Activated CD4-positive, alpha-beta T cell treated with anti-CD3 and anti-CD28 coated beads for 48 hours (primary cell): Measurements from ENCODE around the gene RAD51B.

Source experiments
- DNase-seq: peaks from one replicate; pipeline ENCODE4 v3.0.0-alpha.2; 2020

The RAD51B gene

DNA sequence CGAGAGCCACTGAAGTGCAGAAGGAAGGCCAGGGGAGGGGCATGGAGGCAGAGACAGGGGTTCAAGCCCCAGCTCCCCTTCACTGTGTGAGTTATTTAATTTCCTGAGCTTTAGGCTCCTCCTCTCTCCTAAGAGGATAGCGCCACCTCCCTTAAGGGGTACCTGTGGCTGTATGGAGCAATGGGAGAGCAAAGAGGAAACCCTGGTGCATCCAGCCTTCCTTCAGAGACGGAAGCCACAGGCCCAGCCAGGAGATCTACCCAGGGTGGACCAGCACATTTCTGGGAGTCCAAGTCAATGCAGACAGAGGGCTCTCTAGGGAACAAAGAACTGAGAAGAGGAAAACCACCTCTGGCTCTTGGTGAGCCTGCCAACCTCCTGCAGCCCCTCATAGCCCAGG, 883.0 kb downstream of the RAD51B start:
- no peak for DNase-seq

DNA sequence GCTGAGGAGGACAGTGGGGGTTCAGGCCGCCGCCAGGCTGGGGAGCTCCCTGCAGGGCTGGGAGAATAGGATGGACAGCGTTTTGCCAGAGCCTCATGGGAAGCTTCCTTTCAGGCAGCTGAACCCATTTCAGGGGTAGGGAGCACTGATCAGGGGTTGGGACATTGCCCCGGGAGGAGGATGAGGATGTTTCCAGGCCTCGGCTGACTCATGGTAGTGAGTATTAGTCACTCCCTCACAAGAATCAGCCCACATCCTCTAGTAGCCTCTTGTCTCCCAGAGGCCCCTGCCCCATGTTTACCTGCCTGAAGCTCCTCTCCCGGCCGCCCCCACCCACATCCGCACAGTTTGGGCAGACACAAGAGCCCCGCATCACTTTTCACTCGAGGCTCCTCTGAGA, 883.5 kb downstream of the RAD51B start:
- peak; percentile 54 for DNase-seq

DNA sequence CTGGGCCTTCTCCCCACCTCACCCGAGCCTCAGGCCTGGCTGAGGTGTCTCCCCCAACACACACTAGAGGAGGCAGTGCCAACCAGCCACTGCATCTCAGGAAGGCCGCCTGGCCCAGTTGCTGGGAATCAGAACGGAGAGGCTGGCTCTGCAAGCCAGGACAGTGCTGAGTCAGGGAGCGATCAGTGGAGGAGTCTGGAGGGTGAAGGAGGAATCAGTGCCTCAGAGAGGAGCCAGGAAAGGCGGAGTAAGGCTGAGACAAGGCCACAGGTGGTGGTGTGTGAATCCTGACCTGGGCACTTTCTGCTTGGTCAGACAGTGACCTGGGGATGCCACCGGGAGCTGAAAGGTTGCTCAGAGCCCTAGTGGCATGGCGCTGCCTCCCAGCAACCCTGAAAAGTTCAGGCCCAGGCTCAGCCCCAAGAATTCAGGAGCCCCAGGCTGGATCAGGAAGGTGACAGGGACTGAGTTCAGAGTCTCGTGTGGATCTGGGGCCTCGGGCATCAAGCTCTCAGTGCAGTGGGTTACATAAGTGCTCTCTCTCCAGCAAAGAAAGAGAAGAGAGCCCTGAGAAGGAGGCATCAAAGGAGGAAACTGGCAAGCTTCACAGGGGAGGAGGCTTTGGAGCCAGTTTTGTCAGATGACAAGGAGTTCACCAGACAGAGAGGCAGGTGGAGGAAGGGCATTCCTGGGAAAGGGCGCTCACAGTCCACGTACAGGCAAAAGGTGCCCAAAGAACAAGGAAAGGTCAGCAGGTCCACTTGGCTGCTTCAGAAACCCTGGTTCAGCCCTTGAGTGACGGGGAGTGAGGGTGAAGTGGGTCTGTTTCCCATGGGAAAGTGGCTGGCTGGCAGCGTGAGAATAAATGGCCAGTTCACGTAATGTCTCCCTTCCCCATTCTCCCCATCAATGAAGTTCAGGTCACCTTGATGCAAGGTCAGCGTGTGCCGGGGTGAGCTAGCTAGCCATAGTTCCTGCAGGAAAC, 885.4 kb downstream of the RAD51B start:
- no peak for DNase-seq

DNA sequence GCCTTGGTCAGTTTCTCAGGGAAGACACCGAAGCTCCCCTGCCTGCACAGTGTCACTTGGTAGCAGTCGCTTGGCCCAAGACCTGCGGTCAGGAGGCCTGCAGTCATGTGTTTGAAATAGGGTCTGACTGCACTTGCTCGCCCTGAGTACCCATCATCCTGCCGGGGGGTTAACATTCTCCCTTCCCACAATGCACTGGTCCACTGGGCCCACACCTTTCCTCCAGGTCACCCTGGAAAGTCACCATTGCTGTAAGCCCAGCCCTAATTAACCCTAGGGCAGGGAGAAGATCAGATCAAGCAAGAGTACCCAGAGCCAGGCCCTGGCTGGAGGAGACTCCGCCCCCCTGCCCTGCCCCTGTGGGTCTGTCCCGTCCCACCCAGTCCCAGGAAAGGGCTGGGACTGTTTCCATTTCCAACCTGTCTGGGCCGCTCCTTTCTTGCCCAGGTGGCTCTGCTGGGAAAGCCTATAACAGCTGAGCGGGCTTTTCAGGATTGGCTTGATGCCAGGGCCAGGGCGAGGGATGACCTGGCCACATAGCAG, 886.2 kb downstream of the RAD51B start:
- no peak for DNase-seq

DNA sequence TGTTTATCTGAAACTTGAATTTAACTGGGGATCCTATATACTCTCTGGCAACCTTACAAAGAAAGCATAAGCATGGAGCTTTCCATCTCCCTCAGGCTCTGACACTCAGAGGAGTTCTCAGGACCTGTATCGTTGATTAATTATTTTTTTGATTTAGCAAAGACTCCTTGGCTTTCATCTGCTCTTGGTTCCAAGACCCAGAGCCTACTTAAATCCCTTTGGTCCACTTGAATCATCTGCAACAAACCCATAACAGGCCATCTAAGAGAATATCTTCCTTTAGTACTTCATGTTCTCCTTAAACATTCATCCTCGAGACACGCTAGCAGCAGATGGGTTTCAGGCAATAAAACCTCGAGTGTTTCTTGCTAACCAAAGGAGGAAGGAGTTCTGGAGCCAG, 887.9 kb downstream of the RAD51B start:
- DNase-seq = no peak

DNA sequence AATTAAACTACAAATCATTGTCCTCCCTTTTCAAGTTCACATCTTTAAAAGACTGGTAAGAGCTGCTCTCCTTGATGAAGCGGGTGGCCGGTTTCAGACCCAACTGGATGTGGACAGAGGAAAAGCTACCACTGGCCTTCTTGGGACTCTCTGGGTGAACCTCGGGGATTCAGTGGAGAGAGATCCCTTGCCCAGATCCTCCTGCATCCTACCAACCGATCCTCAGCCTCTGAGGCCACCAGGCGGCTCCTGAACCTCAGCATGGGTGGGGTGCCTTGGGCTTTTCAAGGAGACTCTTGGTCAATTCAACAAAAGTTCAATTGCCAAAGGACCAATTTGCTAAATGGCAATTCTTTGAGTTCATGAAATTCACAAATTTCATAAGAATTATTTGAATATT, 888.8 kb downstream of the RAD51B start:
- DNase-seq = no peak

DNA sequence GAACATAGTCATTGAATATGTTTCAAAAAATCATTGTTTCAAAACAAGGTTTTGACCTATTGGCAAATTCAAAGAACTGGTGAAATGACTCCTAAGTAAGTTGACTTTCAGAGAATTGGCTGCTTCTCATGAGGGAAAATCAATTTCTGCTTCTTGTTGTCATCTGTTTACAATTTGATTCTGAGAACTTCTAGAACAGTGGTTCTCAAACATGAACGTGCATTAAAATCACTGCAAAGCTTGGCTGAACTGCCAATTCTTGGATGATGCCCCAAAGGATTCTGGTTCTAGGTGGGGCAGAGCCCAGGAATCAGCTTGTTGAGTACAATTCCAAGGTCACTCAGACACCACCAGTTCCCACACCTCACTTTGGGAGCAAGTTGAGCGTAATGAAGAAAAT, 889.4 kb downstream of the RAD51B start:
- DNase-seq = no peak

DNA sequence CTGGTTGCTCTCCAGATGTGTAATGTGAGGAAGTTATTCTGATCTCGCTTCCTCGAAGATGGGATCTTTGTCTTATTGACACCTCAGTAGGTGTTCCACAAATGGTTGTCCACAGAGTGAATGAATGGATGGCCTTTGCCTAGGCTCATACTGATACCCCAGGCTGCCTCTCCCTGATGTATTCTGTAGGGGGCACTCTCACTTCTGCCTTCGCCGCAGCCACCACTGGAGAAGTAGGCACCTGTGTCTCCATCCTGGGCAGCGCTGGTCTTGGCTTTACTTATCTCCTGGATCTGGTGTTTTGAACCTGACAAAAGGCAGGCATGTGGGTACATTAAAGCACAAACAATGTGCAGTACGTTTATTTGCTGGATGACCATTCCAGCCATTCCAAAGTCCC, 891.2 kb downstream of the RAD51B start:
- no peak for DNase-seq

DNA sequence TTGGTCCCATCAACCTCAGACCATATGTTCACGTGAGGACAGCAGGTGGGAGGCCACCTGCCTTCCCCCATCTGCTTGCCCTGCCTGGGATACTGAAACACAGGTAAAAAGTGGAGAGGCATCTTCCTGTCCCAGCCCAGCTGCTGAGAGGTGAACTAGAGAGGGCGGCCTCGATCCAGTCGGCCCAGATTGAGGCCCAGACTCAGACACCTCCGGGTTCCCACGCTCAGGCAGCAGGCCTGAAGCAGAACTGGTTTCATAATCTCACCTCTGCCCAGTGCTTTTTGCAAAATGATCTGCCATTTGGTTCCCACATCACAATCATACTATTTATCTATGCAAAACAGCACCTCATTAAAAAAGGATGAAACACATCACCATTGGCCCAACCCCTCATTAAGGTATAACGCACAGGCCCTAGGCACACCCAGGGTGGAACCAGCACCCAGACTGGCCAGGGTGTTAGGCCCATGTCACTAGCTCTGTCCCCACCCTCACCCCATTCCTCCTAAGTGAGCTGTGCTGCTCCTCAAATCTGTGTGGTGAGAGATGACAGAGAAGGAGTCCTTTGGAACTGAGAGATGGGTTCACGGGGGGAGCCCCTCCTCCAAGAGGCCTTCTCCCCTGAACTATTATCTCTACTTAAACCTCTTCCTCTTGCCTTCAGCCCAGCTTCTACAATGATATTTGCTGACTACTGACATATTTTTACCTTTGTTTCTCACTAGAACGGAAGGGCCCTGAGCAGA, 892.2 kb downstream of the RAD51B start:
- no peak for DNase-seq

DNA sequence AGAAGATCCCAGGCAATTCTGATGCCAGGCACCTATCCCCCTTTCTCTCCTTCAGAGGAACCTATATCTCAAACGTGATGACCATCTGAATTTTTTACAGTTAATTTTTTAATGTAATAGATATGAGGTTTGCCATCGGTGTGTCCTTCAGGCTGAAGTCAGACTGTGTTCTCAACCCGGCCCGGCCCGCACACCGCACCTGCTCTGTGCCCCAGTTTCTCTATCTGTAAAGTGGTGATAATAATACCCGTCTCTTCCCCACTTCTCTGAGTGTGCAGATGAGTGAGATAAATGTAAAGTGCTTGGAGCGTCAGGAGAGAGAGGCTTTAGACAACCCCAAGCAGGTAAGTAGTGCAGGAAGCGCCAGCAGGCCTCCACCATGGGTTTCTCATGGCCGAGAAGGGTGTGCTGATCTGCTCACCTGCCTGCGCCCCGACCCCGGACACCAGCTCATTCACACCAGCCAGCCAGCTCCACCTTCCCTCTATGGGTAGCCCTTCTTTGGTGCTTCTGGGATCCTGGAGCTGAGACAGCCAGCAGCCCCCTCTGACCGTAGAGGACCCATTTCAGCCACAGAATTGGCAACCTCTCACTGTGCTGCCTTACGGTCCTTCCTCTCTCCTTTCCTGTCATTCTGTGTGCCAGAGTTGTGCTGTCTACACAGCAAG, 893.3 kb downstream of the RAD51B start:
- DNase-seq = no peak

DNA sequence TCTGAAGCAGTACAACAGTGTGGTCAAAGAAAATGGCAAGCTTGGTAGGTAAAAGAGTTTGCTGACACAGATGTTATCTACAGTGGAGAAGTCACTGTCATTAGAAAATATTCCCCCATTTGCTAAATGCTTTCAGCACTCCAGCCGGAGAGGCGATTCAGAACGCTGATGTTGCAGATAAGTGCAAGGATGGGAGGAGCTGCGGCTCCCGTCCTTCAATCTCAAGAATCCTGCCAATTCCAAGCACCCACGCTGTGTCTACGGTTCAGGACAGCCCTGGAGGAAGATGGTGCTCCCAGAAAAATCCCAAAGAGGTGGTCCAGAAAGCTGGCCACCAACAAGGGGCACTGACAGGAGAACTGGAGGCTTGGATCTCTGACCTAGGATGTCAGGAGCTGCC, 894.2 kb downstream of the RAD51B start:
- DNase-seq = no peak

DNA sequence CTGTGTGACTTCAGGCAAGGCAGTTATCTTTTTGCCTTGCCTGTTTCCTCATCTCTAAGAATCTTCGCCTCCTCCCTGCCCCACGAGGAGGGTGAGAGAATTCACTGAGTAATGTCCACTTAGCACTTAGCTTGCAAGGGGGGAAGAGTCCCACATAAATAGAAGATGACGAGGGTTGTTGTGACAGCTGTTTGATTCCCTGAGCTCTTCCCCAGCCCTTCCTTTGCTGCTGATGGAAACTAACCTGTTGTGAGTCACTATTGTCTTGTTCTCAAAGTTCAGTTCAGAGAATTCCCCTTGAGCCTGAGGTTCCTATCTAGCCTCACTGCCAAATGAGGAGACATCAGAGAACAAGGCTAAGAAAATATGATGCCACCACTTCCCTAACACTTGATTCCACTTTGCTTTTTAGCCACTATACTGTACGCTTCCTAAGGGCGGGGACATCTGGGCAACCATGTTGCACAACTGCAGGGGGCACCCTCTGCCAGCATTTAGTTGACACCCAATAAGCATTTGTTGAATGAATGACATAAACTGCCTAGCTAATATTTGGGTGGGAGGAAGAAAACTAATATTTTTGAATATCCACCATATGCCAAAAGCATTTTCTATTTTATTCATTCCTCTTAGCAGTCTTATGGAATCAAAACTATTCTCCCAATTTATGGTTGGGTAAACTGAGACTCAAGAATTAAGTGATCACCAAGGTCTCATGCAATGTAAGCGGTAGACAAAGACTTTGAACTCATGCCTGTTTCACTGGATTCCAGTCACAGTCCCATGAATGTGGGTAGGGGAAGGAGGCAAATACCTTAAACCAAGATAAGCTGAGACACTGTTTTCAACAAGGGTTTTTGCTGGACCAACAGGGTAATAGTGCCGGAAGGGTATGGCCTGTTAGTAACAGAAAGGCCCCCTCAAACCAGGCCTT, 895.7 kb downstream of the RAD51B start:
- DNase-seq = peak; percentile 36

DNA sequence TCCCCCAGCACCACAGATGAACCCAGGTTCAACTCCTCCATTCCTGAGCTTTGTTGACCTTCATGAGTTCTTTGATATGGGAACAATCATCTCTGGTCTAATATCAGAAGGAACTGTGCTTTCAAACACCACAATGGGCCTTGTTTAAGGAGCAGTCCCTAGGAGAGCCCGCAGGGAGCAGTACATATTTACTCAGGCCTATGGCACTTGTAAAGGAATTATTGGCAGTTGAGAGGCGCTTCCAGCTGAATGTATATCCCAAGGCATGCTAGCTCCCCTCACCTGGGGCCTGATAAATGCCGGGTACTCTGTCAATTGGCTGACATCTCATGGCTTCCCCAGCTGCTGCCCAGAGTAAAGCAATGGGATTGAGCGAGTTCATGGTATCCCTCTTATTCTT, 897.1 kb downstream of the RAD51B start:
- DNase-seq = no peak

DNA sequence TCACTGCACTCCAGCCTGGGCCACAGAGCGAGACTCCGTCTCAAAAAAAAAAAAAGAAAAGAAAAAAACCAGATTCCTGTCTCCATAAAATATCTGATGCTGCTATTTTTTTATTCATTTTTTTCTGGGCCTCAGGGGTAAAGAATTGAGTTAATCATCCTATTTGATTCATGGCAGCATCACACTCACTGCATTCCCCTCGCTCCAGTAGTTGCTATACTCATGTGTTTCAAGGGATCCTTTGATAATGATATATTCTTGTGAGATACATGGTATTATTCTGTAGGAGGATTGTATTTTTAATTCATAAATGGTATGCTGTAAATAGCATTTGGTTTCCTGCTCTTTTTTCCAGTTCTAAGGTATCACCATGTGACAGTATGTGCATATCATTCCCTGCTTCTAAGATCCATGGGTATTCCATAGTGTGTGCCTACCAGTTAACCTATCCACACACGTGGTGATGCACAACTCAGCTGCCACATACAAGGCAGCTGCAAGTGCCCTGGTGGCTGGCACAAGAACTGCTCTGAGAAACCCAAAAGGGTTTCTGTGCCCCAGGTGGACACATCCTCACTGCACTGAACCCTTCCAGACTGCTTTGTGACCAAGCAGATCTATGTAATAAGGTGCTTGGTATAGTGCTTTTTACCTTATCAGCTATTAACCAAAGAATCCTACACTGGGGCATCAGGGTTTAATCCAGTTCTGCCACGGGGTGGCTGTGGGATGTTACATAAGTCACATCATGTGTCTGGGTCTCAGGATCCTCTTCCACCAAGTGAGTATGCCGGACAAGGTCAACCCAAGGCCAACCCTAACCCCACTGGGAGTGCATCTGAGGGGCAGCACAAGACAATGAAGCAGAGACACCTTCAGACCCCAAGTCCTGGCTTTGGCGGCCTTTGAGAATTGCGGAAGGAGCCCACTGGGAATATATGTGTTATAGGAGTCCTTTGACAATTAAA, 898.7 kb downstream of the RAD51B start:
- DNase-seq = peak; percentile 46

DNA sequence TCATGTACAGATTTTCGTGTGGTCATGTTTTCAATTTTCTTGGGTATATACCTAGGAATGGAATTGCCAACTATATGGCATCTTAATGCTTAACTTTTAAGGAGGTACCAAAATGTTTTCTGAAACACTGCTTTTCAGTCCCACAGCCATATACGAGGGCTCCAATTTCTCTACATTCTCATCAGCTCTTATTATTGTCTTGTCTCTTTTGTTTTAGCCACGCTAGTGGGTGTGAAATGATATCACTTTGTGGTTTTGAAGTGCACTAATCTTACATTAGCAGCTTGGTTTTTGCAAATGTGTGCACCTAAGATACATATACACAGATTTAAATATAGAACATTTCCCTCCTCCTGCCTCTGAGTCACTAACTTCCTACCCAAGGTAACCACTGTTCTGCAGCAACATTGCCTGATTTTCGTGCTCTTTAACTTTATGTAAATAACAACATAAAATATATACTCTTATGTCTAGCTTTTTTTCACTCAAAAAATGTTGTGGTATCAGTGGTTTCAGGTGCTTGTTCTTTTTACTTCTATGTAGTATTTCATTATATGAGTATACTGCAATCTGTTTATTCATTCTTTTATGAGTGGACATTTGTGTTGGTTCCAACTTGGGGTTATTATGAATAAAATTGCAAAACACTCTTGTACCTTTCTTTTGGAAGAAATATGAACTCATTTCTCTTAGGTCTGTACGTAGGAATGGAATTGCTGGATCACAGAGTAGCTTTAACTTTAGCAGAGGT, 900.2 kb downstream of the RAD51B start:
- DNase-seq = no peak

DNA sequence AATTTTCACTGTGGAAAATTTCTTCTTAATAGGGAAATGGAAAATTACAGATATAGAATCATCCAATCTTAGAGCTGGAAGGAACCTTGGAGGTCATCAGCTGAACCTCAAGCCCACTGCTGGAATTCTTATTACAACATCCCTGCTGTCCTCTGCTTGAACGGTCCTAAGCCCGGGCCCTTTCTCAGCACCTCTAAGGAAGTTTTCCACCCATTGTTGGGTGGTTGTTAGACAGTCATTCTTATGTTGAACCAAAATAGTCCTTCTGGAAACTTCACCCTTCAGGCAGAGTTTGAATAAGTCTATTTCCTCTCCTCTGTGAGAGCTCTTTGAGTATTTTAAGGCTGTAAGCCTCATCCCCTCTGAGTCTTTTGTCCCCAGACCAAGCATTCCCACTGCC, 902.6 kb downstream of the RAD51B start:
- no peak for DNase-seq

DNA sequence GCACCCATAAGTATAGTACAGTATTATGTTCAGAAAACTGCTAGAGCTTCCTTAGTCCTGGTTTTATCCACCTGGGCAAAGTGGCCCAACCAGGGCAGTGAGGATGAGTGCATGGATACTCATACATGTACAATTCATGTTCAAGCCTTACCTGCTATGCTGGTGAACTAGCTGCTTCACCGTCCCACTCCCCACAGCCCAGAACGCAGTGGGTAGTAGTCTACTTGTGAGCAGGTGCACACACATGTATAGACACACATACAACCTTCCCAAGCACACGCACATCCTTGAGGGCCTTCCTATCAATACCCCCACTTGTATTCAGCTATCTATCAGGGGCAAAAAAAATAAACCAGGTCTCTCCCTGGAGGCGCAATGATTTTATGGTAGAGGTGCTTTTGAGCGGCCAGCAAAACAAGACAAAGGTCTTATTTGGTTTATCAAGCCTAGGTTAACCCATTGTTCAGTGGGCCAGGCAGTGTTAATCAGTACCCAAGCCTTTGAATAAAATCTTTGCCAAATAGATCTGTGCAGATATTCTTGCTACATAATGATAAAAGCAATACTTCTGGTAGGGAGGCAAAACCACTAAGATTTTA, 903.5 kb downstream of the RAD51B start:
- DNase-seq = no peak

DNA sequence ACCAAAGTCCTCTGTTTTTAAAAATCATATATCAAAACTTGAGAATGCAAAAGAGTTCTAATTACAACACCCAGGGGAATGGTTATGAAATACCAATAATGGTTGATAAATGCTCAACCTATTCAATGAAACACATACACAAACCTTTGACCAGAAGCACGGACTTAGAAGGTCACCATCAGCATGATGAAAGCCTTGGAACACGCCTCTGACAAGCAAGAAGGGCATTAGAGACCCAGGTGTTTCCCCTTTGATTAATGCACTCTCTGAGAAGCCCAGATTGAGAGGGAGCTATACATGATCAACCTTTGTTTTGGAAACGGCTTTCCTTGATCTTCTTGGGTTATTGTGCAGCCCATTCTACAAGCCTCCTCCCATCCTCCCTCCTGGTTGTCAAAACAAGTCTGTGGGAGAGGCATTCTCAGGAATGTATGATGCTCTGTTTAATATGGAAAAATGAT, 904.3 kb downstream of the RAD51B start:
- no peak for DNase-seq

DNA sequence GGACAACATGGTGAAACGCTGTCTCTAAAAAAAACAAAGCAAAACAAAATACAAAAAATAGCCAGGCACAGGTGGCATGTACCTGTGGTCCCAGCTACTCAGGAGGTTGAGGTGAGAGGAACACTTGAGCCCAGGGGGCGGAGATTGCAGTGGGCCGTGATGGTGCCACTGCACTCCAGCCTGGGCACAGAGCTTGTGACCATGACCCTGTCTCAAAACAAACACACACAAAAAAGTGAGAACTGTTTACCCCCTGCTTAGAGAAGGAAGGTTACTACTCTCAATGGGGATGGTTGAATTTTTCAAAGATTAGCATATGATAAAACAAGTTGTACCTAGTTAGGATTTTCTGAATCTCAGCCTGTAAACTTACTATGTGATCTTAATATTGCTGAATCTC, 905.3 kb downstream of the RAD51B start:
- DNase-seq = no peak
